ENCODE results near the gene GNA15.
"Not testable (repeated sequence)": the region's sequence is repeated elsewhere in the genome, so short reads cannot be mapped to it uniquely, and the experiment has no call there.

The GNA15 gene, protein sequence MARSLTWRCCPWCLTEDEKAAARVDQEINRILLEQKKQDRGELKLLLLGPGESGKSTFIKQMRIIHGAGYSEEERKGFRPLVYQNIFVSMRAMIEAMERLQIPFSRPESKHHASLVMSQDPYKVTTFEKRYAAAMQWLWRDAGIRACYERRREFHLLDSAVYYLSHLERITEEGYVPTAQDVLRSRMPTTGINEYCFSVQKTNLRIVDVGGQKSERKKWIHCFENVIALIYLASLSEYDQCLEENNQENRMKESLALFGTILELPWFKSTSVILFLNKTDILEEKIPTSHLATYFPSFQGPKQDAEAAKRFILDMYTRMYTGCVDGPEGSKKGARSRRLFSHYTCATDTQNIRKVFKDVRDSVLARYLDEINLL

DNA sequence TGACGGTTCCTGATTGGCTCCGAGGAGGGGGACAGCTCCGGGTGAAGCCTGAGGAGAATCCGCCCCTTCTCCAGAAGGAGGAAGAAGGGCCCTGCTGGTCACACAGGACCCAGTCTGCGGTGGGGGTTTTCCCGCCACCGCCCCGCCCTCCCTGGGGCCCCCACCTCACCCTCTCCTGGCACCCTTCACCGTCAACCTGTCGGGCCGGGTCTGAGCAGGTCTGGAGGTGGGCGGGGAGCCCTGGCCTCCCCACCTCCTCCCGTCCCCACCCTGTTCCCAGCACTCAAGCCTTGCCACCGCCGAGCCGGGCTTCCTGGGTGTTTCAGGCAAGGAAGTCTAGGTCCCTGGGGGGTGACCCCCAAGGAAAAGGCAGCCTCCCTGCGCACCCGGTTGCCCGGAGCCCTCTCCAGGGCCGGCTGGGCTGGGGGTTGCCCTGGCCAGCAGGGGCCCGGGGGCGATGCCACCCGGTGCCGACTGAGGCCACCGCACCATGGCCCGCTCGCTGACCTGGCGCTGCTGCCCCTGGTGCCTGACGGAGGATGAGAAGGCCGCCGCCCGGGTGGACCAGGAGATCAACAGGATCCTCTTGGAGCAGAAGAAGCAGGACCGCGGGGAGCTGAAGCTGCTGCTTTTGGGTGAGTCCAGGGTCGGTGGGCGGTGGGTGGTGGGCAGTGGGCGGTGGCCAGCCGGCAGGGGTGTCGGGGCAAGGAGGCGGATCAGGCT lies at the start of gene GNA15:
GNA15 (plus strand) TSS at position 73 of the 723 bp plus-strand sequence; CDS start at position 491, 418 bp downstream.
- no peak for DNase-seq

DNA sequence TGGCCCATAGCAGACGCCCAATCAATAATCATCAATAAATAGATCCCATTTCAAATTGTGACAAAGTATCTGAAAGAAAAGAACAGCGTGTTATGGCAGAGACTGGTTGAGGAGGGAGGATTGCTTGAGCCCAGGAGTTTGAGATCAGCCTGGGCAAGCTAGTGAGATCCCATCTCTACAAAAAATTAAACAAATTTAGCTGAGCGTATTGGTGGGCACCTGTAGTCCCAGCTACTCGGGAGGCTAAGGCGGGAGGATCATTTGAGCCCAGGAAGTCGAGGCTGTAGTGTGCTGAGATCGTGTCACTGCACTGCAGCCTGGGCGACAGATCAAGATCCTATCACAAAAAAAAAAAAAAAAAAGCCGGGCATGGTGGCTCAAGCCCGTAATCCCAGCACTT lies 48.1 kb upstream of the GNA15 start:
- DNase-seq, result no peak

DNA sequence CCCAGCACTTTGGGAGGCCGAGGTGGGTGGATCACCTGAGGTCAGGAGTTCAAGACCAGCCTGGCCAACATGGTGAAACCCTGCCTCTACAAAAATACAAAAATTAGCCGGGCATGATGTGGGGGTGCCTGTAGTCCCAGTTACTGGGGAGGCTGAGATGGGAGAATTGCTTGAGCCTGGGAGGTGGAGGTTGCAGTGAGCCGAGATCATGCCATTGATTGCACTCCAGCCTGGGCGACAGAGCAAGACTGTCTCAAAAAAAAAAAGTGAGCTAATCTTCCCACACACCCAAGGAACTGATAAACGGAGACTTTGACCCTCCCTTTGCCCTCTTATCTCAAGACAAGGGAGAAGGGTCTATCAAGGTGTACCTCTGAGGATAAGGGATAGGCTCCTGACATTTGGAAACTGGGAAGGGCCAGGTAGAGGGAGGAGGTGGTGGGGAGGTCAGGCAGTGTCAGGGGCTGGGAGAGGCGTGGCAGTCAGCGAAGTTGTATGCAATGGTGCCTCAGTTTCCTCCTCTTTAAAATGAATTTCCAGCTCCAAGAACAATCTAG lies 46.5 kb upstream of the GNA15 start:
- not testable (repeated sequence) for DNase-seq

DNA sequence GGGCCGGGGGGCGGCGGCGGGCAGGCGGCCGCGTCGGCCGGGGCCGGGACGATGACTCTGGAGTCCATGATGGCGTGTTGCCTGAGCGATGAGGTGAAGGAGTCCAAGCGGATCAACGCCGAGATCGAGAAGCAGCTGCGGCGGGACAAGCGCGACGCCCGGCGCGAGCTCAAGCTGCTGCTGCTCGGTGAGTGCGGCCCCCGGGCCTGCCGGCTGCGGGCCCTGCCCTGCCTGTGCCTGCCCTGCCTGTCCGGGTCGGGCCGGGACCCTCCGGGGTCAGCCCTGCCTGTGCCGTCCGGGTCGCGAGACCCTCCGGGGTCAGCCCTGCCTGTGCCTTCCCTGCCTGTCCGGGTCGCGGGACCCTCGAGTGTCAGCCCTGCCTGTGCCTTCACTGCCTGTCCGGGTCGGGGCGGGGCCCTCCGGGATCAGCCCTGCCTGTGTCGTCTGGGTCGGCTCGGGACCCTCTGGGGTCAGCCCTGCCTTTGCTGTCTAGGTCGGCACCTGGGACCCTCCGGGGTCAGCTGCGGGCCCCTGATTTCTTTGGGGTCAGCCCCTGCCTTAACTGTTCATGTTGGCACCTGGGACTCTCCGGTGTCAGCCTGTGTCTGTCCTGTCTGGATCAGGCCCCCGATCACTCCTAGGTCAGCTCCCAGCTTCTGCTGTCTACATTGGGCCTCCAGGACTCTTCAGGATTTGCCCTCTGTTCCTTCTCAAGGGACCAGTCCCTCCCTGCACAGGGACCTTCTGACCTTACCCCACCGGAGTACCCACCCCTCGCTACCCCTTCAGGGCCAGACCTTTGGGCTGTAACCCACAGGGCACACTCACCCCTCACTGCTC lies 41.0 kb upstream of the GNA15 start:
- DNase-seq, result no peak

DNA sequence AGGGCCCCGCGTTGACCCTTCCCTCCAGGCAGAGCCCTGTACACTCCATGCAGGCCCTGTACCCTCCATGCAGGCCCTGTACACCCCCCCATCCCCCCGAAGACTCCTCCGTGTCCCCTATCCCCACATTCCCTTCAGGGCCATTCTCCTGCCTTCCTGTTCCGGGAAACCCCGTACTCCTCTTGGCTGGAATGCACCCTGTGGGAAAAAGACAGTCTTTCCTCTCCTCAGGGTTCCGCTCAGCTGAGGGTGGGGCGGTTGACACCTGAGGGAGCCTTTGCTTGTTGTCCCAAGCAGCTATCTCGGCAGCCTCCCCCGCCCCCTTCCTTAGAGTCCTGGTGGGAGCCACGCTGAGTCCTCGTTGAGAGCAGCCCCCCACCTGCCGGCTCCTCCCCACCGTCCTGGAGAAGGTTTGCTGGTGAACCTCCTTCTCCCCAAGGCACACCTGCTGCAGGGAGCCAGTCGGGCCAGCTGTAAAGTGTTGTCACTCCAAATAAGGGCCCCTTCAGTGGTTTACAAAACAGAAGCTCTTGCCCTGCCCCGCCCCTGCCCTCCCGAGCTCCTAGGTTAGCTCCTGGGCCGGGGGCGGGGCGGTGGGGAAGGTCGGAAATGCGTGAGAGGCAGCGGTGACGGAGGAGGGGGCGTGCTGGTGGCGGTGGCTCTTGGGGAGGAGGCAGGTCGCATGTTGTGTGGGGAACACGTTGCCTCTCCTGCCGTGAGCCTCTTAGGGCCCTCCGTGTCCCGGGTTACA lies 40.2 kb upstream of the GNA15 start:
- no peak for DNase-seq

DNA sequence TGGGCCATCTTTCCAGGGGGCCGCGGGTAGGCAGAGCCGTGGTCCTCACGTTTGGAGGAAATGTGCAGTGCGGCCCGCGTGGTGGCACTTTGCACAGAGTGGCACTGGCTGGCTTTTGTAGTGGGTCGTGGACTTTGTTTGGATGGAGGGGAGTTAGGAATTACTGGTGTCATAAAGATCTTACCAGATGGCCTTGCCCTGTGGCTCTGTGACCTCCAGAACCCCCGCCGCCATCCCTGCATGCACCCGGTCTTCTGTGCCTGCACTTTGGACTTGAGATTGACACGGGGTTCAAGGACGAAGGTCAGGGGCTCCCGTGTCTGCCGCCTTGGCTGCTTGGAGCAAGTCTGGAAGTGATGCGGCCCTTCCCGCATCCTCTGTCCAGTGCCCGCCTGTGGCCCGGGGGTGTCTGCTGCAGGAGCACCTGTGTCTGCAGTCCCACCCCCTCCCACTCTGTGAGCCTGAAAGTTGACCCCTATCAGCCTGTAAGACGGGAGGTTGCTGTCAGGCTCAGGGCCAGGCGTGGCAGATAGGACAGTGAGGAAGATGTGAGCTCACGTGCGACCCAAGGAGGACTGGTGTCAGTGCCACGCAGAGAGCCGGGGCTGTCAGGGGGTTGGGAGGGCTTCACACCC lies 39.4 kb upstream of the GNA15 start:
- no peak for DNase-seq

DNA sequence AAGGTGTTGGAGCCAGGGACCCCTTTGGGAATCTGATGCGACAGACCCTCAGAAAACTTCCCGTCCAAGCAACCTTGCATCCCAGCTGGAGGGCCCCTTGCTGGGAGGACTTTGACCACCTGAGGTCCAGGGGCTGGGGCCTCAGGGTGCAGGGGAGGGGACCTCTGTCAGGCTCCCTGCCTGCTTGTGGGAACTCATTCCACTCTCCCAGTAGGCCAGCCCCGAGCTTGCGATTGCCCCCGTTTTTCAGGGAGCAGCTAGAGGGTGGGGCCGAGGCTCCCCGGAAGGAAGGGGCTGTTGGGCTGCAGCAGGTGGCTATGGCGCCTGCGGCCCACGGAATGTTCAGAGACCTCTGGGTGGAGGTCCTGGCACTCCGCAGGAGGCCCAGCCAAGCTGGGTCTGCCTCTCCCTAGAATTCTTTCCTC lies 38.9 kb upstream of the GNA15 start:
- no peak for DNase-seq

DNA sequence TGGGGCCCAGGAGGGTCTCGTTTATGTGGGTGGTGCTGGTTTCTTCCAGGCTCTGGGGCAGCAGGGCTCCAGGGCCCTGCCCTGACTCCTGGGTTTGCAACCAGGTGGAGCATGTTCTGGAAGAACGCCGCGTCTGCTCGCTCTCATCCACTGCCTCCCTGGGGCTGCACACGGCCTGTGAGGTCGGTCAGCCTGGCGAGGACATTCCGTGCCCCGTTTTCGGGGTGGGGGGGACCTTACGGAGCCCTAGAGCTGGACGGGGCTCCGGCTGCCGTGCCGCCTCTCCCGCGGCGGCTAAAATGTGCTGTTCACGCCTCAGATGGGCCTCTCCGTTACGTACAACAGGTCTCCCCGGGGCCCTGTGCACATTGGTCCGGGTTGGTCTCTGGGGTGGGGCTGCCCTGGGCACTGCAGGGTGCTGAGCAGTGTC lies 38.4 kb upstream of the GNA15 start:
- no peak for DNase-seq

DNA sequence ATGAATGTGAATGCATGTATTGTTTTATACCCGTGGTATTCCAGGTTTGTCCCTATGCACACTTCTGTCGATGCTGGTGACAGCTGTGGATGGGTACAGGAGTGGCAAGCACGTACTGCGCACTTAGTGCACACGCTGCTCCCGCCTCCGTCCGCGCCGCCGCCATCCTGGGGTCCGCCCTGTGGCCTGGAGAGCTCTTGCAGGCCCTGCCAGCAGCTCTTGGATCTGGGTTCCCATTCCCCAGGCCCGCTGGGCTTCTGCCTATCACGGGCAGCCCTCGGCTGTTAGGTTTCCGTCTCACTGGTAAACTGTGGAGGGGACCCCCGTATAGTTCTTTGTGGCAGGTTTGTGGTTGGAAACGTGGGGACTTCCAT lies 37.7 kb upstream of the GNA15 start:
- DNase-seq, result no peak

DNA sequence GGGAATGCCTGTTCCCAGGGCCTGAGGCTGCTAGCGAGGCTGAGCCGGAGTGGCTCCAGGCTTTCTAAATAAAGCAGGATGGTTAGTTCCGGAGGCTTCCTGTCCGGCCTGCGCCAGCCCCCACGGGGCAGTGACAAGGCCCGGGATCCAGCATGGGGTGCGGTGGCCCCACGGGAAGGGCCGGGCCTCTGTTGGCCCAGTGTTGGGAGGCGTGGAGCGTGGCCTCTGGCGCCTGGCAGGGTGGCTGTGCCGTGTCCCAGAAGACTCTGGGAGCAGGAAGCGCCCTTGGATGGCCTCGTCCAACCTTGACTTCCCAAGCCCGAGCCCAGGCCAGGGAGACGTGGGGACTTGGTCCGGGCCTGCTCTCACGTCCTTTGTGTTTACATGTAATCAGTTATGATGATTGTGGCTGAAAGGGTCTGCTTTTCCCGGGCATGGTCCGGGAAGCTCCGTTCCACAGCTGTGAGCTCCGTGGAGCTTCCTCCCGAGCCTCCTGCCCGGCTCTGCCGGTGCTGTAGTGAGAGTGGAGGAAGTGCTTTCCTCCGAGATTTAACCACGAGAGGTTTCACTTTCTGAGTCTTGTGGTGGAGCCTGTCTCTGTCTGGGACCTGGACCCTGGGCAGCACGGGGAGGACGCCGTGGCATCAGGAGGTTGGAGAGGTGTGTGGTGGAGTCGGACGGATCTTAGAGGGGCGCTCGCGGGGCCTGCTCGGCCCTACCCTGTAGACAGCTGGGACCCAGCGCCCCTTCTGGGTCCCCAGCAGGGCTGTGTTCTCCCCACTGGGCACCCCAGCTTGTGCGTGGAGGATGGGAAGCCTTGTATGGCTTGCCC lies 37.1 kb upstream of the GNA15 start:
- DNase-seq, result no peak

DNA sequence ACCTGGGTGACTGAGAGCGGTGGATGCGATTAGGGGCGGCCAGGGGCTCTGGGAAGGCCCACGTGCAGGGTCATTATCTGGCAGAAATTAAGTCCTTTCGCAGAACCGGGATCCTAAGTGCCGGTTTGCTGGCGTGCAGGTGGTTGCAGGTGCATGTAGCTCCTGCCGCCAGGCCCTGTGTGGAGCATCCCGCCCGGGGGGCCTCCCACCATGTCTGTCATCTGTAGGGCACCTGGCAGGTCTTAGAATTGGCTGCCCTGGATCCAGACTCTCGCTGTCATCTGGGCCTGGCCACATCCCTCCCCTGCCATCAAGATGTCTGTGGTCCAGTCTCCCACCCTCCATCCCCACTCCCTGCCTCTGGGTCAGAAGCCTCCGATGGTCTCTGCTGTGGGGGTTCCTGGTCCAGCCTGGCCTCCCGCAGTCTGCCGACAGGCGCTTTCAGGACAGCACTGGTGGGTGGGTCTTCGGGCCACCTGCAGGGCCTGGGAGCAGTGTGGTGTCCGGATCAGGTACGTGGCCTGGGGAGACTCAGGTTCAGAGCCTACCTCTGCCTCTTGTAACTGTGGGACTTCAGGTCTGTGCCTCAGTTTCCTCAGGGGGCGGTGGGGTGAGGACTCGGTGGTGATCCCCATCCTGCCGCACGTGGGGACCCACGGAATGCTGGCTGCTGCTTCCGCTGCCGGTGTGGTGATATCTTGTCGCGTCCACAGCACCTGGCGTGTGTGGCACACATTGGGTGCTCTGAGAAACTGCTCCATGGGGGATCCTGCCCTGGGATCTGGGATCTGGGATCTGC lies 36.3 kb upstream of the GNA15 start:
- no peak for DNase-seq

DNA sequence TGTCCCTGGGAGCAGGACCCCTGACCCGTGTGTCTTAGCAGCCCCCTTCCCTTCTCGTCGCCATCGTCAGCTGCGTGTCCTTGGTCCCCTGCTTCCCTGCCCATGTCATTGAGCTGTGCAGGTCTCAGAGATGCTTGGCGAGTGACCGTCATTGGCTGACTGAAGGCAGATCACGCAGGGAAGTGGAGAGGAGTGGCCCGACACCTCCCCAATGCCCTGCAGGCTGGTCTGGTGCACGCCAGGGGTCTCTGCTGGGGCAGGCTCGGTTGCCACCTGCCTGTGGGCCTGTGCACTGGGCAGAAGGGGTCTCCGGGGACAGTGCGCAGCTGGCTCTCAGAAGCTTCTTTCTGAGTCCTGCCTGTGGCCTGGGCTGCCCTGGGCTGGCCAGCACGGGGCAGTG lies 35.5 kb upstream of the GNA15 start:
- no peak for DNase-seq

DNA sequence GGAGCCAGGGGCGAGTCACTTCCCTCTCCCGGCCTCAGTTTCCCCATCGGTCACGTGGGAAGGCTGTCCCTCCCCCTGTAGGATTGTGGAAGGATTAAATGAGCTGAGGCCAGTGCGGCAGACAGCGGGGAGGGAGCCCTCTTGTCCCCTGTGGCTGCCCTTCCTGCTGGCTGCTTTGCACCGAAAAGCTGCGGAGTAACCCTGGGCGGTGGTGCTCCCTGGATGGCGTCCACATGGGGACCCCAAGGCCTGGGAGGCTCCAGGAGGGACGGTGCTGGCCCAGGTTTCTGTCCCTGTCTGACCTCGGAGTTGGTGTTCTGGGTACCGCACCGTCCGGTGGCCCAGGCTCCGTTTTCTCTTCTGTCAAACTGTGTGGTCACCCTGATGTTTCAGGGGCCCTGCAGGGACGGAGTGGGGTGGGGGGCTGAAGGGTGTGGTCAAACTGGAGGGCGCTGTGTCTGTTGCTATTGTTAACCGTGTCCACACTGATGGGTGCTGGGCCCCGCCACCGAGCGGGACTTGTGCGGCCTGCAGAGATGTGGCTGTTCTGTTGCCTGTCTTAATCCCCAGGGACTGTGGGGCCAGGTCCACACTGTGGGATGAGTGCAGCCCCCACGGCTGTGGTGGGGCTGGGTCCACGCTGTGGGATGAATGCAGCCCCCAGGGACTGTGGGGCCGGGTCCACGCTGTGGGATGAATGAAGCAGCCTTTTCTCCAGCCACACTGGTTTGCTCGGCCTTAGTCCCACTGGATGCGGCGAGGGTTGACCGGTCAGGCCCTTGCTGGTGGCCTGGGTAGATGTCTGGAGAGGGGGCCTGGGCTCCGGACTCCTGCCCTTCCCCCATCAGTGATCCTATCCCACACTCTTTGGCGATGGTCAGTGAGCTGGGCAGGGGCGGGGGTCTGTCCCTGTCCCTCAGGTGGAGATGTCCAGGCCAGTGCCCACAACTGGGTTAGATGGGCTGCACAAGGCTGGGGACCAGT lies 34.8 kb upstream of the GNA15 start:
- no peak for DNase-seq

DNA sequence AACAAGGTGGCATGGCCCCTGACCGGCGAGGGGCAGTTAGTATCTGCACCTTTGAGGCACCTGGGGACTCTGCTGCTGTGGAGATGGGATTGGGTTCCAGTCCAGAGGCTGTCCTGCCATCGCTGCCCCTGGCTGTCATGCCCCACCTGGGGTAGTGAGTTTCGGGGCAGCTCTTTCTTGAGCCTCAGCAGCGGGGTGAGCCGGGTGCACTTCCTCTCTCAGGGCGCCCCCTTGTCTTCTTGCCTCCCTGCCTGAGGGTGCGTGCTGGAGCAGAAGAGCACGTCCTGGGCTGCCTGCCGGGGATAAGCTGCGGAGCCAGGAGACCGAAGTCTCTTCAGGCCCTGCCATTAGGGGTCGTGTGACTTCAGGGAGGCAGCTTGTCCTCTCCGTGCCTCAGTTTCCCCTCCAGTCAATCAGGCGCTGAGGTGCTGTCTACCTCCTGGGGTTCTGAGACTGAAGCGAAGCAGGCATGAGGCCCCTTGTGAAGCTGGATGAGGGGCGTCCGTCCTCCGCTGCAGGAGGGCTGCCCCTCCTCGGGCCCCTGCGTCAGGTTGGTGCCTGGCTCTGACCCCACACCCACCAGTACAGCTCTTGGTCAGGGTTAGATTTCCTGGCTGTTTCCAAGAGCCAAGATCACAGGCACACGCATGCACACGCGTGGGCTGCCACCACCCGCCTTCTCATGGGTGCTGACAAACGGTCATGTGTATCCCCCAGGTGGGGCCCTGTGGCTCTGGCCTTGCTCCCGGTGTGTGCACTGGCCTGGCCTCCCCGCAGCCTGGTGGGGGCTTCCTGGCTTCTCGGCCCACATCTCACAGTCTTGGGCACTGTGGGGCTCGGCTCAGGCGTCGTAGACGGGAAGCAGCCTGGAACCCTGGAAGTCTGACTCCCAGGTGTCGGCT lies 33.3 kb upstream of the GNA15 start:
- no peak for DNase-seq

DNA sequence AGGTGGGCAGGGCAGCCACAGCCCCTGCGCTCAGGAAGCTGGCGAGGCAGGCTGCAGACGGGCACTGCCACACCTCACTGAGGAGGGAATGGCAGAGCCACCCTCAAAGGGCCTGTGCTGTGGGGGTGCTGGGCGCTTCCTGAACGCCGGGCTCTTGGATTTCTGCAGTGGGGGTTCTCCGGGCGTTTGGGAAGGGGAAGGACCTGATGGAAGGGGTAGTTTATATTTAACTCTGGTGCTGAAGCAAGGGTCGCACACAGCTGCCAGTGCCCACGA lies 31.2 kb upstream of the GNA15 start:
- no peak for DNase-seq

DNA sequence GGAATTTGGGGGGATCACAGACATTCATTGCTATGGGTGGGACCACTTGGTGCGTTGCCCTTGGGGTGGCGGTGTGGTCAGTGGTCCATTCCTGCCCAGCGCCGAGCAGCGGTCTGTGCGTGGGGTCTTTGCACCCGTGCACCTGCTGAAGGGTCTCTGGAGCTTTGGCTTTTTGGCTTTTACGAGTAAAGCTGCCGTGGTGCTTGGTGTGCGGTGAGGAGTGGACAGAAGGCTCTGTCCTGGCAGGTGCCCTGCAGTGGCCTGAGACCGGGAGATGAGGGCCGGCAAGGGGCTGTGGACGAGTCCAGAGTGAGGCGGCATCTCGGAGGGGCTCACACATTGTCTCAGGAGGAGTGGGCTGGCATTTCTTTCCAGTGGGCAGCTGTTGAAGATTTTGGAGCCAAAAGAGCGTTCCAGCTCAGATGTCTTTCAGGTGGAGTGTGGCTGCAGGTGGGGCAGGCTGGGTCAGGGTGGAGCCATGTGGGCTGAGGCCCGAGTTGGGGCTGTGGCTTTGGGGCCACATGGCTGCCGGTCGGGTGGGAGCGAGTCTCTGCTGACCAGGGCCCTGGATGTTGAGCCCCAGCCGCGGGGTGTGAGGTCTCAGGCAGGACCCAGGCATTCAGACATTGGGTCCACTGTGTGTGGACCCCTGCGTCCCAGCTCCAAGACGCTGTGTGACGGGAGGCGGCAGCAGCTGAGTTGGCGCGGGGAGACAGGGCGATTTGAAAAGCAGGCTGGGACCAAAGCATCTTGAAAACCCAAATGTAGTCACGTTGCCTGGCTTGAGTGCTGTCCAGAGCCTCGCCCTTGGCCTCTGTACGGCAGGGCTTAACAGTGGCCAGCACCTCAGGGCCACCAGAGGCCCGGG lies 30.0 kb upstream of the GNA15 start:
- DNase-seq, result no peak
